NOMO-1 treated with DMSO at 0.1 percent for 48 hours (cell line): Measurements from ENCODE around the gene SLC22A1.
"Not testable (repeated sequence)": the region's sequence is repeated elsewhere in the genome, so short reads cannot be mapped to it uniquely, and the experiment has no call there.

Experiments used
- DNase-seq: peaks from one replicate; lab custom pipeline; 2025; ENCODE audit not compliant: unreplicated experiment; lab: John Stamatoyannopoulos, UW

The SLC22A1 gene

DNA sequence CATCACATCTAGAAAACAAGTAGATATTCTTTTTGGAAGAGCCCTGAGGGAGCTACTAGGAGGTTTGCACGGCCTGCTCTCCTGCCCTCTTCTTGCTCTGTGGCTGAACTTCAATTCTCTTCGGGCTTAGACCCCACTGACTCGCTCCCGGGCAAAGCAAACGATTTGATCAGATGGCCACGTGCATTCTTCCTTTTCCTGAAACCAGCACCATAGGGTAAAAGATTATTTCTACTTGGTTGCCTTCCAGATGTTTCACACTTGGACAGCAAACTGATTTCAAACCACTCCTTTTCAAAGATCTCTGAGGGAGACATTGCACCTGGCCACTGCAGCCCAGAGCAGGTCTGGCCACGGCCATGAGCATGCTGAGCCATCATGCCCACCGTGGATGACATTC lies at the start of gene SLC22A1:
TSS of gene SLC22A1 (plus strand) at position 258 of the 400 bp plus-strand sequence. CDS start at position 379, 121 bp downstream.
- DNase-seq = no peak

DNA sequence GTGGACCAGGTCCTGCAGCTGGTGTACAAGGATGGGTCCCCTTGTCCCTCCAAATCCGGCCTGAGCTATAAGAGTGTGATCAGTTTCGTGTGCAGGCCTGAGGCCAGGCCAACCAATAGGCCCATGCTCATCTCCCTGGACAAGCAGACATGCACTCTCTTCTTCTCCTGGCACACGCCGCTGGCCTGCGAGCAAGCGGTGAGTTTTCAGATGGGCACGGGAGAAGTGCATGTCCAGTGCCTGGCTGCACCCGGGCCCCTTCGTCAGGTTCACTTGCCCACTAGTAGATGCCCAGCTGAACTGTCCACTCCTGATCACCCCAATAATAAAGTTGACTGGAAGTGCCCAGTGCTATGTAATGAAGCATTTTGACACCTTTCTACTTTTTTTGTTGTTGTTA lies 48.3 kb upstream of the SLC22A1 start:
- DNase-seq = no peak

DNA sequence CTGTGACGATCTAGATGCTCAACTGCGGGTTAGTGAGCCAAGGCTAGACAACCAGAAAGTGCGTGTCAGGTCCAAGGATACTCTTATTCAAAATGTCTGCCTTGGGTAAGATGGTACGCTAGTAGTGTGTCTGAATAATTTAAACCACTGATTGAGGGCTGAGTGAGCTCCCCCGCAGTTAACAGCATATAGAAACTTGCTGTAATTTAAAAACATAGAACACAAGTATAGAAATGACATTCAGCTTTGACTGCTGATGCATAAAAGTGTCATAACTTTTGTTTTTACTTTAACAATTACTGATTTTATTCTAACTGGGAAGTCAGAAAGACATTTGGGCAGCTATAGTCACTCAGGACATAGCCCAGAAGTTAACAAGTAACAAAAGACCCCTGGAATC lies 45.6 kb upstream of the SLC22A1 start:
- DNase-seq = no peak

DNA sequence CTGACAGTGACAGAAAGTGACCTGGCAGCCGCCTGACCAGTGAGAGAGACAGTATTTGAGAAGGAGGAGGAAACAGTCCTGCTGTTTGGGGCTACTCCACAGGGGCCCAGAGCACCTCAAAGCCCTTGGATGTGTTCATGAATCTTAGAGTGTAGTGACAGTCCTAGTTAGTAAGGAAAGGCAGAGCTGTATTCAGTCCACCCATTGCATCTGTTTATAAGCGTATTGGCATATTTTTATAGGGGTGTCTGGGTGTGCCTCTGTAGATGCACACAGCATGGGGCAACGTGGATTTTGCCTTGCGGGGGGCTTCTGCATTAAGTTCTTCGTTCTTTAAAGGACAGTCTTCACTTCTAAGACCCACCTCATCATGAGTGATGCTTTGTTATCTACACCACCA lies 44.6 kb upstream of the SLC22A1 start:
- no peak for DNase-seq

DNA sequence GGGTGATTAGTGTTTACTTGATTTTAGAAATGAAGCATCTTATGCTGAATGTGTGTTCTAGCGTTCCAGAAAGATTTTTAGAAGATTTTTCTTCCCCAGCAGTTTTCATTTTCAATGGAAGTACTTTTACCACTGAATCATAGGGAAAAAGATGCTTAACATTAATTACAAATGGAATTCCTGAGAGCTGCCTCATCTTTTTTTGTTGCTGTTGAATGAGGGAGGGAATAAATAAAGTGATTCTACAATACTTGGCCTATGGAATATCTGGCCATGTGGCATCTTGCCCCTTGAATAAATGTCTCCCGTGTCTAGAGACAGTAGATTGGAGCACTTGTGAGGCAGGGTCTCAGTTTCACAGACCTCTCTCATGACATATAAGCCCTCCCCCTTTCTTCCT lies 44.1 kb upstream of the SLC22A1 start:
- no peak for DNase-seq

DNA sequence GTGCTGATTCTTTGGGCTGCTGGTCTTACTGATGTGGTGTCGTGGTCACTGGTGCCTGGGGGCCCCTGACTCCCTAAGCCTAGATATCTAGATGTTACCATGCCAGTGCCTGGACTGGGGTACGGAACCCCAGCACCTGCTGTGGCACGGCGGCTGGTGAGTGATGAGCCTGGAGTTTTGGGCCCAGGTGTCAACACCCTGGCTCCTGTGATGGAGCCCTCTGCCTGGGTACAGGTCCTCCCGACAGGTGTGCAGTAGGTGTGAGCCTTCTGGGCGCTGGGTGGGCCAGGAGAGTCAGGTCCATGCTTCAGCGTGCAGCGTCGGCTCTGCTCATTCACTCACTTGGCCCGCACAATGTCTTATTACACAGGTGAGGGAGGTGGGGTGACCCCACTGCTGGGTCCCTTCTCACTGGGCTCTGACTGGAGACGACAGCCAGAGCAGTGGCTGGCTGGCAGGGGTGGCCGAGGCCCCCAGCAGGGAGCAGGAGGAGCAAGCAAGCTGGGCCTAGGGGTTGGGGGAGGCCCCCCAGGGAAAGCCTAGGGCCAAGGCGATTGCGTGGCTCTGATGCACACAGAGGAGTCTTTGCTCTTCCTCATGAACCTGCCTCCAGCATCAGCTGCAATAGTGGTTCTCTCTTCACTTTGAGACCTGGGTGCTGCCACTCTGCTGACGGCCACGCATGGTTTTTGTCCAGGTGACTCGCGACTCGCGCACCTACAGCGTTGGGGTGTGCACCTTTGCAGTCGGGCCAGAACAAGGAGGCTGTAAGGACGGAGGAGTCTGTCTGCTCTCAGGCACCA lies 42.5 kb upstream of the SLC22A1 start:
- DNase-seq = no peak

DNA sequence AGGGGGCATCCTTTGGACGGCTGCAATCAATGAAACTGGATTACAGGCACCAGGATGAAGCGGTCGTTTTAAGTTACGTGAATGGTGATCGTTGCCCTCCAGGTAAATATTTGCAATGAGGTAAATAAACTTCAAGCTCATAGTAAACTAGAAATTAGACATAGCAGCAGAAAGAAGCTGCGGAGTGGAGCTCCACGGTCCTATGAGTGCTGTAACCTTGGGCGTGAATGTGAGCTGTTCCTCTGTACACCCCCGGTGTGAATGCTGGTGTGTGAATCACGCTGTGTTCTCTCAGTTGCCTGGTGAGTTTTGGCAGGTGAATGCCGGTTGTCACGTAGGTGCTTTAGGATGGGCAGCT lies 42.0 kb upstream of the SLC22A1 start:
- DNase-seq = no peak

DNA sequence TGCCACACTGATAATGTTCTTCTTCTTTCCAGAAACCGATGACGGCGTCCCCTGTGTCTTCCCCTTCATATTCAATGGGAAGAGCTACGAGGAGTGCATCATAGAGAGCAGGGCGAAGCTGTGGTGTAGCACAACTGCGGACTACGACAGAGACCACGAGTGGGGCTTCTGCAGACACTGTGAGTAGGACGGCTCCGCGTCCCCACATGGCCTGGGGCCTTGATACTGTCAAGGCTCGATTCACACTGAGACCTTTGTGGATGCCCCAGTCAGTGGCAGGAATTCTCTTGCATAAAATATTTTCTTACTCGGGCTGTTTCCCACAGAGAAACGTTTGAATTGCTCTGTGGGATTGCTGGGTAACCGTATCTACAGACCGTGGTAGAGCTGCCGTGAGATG lies 41.5 kb upstream of the SLC22A1 start:
- DNase-seq = no peak

DNA sequence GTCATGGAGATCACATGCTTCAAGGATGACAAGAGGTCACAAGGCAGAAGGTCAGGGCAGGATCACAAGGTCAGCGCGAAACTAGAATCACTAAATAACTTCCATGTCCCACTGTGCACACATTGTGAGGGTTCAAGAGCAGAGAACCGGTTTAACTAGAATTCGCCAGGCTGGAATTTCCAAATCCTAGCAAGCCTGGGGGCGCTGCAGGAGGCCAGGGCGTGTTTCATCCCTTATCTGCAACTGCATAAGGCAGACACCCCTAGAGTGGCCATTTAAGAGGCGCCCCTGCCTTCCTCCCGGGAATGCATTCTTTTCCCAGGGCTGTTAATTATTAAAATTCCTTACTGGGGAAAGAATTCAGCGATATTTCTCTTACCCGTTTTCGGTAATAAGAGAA lies 40.2 kb upstream of the SLC22A1 start:
- DNase-seq = no peak

DNA sequence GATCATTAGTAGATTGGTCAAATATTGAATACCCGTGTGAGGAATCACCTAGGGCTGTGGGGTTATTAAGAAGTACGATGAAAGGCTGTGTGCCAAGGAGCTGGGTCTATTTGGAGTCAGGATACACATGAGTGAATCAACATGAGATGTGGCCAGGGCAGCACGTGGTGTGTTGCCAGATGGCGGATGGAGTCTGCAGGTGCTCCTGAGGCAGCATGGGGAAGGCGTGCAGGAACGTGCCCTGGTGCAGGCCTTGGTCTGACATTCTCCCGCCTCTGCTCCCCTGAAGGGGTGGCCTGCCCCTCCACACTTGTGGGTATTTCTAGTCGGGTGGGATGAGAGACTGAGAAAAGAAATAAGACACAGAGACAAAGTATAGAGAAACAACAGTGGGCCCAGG lies 39.0 kb upstream of the SLC22A1 start:
- DNase-seq = no peak

DNA sequence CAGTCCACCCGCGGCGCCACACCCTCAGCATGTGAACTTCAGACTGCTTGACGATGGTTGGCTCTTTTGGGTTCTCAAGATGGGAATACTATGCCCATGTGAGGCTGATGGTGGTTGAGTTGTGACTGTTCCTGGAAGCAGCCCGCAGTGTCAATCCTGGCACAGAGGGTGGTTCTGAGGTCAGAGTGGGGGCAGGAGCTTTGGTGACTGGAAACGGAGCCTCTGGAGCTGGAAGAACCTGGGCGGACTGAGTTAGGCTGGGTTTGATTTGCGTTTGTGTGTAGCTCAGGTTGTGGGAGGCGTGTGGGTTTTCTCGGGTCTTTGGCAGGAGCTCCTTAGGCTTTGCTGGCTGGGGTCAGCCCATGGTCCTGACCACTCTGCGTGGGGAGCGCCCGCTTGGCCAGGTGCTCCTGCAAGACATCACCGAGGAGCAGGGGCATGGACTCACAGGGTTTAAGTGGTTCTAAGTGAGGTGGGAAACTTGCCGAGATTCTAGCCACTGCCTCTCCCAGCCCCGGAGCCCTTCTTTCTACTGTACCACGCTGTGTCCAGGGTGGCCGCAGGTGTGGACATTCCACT lies 37.3 kb upstream of the SLC22A1 start:
- DNase-seq = no peak

DNA sequence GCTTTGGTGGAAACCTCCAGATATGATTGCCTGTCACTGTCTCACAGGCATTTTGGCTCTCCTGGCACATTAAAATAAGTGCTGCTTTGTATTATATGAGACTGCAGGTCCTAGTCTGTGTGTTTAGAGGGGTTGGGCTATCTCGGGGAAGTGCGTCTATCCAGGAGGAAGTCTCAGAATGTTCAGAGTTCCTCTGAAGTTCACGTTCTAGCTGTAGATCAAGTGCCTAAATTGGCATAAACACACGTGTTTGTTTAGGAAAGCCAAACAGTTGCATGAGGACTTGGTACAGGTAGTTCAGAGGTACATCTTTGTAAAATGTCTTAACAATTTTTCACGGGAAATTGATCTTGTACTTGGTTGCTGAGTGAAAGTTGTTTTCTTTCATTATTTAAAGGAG lies 36.4 kb upstream of the SLC22A1 start:
- no peak for DNase-seq

DNA sequence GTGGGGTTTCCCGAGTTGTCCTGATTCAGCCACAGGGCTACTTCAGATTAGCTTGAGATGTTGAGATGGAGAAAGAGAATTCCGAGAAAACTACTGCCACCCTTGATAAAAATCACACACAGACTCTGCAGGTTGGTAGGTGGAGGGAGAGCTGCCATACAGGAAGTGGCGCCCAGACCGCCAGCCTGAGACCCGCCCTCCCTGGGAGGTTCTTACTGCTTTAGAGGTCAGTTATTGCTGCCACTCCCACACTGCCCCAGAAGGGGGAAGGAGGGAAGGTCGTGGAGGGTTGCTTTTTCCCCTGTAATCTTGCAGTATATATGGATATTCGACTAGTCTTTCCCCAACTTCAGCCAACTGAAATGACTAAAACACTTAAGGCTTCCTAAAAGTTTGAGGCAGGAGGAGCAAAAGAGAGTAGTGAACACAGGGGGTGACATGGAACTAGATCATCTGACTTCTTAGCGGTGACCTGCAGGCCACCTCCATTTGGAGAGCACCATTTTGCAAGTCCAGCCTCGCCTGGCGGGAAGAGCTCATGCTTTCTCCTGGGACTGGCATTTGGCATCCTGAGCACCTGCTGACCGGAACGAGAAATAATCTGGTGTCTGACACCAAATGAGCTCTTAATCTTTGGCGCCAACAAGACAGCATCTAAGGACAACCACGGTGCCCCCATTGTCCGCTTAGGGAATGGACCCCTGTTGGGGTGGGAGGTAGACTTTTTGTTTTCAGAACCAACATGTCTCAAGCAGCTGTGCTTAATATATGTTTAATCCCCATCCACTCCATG lies 35.7 kb upstream of the SLC22A1 start:
- DNase-seq = no peak

DNA sequence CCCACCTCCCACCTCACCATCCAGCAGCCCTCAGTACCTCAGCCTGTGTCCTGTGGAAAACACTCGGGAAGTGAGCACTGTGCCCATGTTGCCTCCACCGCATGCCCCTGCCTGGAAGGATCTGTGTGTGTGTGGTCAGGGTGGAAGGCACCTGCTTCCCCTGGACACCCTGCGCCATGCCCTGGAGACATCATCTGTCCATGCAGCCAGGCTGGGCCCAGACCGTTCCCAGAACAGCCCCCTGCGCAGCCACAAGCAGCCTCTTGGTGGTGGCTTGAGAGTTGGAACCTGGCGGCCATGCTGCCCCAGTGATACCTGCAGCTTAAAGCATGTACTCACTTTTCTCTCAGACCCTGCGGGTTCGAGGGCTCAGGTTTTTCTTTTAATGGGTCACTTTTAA lies 34.9 kb upstream of the SLC22A1 start:
- DNase-seq = no peak

DNA sequence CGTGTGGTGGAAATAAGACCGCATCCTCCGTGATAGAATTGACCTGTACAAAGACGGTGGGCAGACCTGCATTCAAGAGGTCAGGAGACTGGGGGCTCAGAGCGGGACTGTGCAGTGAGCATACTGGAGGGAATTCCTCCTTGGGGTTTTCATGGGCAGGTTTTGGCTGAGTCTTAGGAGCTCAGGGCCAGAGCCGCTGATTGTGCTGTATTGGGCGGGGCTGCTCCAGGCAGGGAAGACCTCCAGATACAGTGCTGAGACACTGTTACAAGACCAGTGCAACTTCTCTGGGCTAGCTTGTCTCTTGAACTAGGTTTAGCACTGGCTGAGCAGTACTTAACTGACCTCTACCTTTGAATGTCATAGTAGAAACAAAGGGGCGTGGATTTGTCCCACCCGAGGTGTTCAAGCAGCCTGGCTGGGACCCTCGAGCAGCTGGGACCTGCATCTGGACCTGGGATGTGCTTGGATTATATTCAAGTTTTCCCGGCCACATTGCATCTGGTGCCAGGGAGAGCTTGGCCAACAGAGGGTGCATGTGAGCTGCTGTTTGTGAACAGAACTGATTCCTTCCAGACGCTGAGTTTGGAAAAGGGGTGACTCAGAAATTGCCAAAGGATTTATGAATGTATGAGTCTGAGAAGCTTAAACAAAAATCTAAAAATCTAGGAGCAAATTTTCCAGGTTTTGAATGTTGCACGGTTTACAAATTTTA lies 33.4 kb upstream of the SLC22A1 start:
- DNase-seq = no peak

DNA sequence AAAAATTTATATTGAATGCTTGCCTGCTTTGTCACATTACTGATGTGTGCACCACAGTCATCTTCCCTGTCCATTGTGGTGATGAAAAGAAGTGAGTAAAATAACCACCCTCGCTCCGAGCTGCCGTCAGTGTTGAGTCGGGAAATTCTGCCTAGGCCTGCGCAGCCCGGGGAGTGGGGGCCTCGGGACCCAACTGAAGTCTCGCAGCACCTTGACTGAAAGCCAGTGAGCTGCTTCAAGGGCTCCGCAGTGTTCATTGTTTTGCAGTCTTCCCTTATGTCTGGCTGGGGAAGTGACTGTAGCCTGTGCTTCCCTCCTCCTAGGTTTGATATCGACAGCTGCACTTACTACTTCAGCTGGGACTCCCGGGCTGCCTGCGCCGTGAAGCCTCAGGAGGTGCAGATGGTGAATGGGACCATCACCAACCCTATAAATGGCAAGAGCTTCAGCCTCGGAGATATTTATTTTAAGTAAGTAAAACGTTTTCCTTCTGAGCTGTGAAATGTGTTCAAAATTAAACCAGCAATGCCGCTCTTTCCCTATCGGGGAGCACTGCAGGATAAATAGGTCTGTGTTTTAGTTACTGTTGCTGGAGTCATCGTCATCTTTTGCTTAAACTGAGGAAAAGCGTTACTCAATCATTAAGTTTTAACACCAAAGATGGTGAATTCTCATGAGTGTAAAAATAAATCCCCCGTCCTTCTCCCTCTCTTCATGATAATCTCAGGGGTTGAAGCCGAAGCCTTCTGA lies 32.7 kb upstream of the SLC22A1 start:
- no peak for DNase-seq

DNA sequence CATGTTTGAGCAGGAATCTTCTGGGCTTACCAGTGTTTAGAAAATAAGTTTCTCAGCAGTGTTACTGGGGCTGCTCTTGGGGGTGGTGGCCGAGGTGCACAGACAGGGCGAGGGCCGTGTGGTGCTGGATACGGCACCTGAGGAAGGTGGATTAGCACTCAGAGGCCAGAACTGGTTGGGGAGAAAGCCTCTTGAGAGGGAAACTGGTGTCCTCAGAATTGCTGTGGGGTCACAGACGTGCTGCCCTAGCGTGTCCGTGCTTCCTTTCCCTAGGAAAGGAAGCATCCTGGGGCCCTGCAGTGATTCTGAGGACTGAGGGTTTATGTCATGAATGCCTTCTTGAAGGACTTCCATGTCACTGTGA lies 32.1 kb upstream of the SLC22A1 start:
- no peak for DNase-seq

DNA sequence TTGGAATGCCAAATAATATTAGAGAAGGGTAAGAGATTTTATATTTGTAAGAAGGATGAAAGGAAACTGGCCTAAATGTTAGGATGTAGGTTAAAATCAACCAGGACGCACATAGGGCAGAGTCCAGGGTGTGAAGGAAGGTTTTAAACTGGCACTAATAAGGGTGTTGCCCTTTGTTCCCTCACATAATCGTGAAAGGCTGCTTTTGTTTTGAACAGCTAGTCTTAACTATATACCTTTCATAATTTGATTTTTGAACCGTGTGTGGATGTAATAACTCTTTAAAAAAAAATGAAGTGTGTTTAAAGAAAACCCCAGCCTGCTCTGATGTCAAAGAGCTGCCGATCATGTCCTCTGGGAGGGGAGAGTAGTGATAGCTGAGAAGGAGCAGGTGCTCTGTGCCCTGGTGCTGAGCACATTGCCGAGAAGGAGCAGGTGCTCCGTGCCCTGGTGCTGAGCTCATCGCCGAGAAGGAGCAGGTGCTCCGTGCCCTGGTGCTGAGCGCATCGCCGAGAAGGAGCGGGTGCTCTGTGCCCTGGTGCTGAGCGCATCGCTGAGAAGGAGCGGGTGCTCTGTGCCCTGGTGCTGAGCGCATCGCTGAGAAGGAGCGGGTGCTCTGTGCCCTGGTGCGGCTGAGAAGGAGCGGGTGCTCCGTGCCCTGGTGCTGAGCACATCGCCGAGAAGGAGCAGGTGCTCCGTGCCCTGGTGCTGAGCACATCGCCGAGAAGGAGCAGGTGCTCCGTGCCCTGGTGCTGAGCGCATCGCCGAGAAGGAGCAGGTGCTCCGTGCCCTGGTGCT lies 31.0 kb upstream of the SLC22A1 start:
- not testable (repeated sequence) for DNase-seq

DNA sequence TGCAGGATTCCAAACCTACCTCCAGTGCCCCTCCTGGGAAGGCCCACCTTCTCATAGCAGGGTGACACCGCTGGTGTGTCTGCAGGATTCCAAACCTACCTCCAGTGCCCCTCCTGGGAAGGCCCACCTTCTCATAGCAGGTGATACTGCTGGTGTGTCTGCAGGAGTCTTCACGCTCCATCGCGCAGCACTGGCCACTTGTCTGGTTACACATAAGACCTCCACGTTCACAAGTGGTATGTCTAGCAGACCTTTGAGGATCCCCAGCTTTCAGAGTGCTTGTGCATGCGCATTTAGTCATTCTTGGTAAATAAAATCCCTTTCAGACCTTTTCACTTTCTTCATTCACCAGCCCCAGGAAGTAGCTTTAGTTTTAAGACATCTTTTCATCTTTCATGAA lies 29.4 kb upstream of the SLC22A1 start:
- DNase-seq = not testable (repeated sequence)

DNA sequence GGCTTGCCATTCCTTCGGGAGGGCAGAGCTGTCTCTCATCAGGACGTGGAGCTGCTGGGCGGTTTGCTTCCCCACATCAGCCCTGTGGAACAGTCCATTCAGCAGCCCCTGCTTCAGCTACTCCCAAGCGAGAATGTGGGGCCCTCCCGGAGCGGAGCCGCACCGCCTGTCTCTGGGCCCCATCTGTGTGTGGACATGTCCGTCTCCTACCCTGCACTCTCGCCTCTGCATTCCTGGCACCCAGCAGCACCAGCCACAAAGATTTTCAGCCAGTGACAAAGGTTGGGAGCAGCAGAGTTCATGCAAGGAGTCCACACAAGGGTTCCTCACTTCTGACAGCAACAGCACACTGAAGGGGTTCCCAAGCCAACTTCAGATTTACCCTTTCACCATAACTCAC lies 29.0 kb upstream of the SLC22A1 start:
- DNase-seq = no peak
